ENCODE data around the gene DYNLRB2.

Gene DYNLRB2

GRCh38 chr16:80552277-80552676 lies 11.5 kb downstream of the DYNLRB2 start:
- no peak for DNase-seq (ENCODE audit: low read depth in 2 of 2)

GRCh38 chr16:80554033-80554432 lies 13.2 kb downstream of the DYNLRB2 start:
- no peak for DNase-seq (ENCODE audit: low read depth in 2 of 2)

- DNase-seq (ENCODE audit: low read depth in 2 of 2) = no peak
Measured at GRCh38 chr16:80556481-80556880, 15.7 kb downstream of the DYNLRB2 start.

GRCh38 chr16:80557037-80557436 lies 16.2 kb downstream of the DYNLRB2 start:
- no peak for DNase-seq (ENCODE audit: low read depth in 2 of 2)

- no peak for DNase-seq (ENCODE audit: low read depth in 2 of 2)
Measured at GRCh38 chr16:80559369-80559768, 18.6 kb downstream of the DYNLRB2 start.

- DNase-seq (ENCODE audit: low read depth in 2 of 2) = no peak
Measured at GRCh38 chr16:80563066-80563465, 22.3 kb downstream of the DYNLRB2 start.

GRCh38 chr16:80564394-80564793 lies 23.6 kb downstream of the DYNLRB2 start:
- DNase-seq (ENCODE audit: low read depth in 2 of 2) = no peak

- DNase-seq (ENCODE audit: low read depth in 2 of 2) = peak; percentile 60 to 63
Measured at GRCh38 chr16:80569440-80570105, 28.8 kb downstream of the DYNLRB2 start.

GRCh38 chr16:80570106-80570478 lies 29.3 kb downstream of the DYNLRB2 start:
- DNase-seq (ENCODE audit: low read depth in 2 of 2) = no peak

GRCh38 chr16:80573700-80574120 lies 32.9 kb downstream of the DYNLRB2 start:
- no peak for DNase-seq (ENCODE audit: low read depth in 2 of 2)

- DNase-seq (ENCODE audit: low read depth in 2 of 2) = no peak
Measured at GRCh38 chr16:80576343-80576912, 35.6 kb downstream of the DYNLRB2 start.

- DNase-seq (ENCODE audit: low read depth in 2 of 2) = no peak
Measured at GRCh38 chr16:80577485-80578280, 36.9 kb downstream of the DYNLRB2 start.

GRCh38 chr16:80580109-80580832 lies 39.5 kb downstream of the DYNLRB2 start:
- peak; percentile 53 to 54 for DNase-seq (ENCODE audit: low read depth in 2 of 2)

GRCh38 chr16:80583466-80583865 lies 42.7 kb downstream of the DYNLRB2 start:
- DNase-seq (ENCODE audit: low read depth in 2 of 2) = peak; percentile 41 to 48

GRCh38 chr16:80585764-80586163 lies 45.0 kb downstream of the DYNLRB2 start:
- DNase-seq (ENCODE audit: low read depth in 2 of 2) = no peak

- no peak for DNase-seq (ENCODE audit: low read depth in 2 of 2)
Measured at GRCh38 chr16:80586476-80586875, 45.7 kb downstream of the DYNLRB2 start.

- DNase-seq (ENCODE audit: low read depth in 2 of 2) = no peak
Measured at GRCh38 chr16:80587071-80587470, 46.3 kb downstream of the DYNLRB2 start.

- DNase-seq (ENCODE audit: low read depth in 2 of 2) = no peak
Measured at GRCh38 chr16:80591071-80591915, 50.5 kb downstream of the DYNLRB2 start.

- DNase-seq (ENCODE audit: low read depth in 2 of 2) = no peak
Measured at GRCh38 chr16:80592273-80592672, 51.5 kb downstream of the DYNLRB2 start.

- DNase-seq (ENCODE audit: low read depth in 2 of 2) = no peak
Measured at GRCh38 chr16:80594756-80595155, 54.0 kb downstream of the DYNLRB2 start.

- no peak for DNase-seq (ENCODE audit: low read depth in 2 of 2)
Measured at GRCh38 chr16:80596507-80597207, 55.9 kb downstream of the DYNLRB2 start.

Measured in stimulated activated CD8-positive, alpha-beta memory T cell treated with anti-CD3 and anti-CD28 coated beads, Interleukin-2, amount 100 ng/mL, for 48 hours (primary cell).